B cell (primary cell): ENCODE data around the gene SLC1A2.

ENCODE experiments used
- EZH2 ChIP-seq: IDR thresholded peaks from 2 replicates; pipeline ENCODE4 v1.6.1; 2012; ENCODE audit warnings: borderline replicate concordance, low read depth, mild to moderate bottlenecking, moderate library complexity, low read length; ENCODE audit not compliant: insufficient read depth, poor library complexity, severe bottlenecking
- TF ChIP-seq, protein P1 (sequence below): fragments of 200-600 bp; IDR thresholded peaks from one replicate; pipeline ENCODE4 v1.8.0; 2022; ENCODE audit warnings: antibody characterized with exemption, mild to moderate bottlenecking

DNA sequence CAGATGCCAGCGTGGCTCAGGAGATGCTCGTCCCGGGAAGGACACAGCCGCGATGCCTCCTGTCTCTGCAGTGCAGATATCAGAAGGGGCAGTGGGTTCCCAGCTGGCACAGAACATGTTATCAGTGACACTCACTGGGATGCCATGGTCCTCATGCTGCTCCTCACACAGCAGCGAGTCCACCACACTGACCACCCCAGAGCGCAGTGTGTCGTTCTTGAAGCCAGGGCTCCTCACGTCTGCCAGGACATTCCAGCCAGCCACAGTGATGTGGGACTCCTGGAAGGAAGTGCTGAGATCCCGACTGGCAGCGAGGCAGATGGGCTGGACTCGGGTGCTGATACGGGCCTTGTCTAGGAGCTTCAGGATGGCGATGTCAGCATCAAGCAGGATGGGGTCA, 13.1 kb upstream of the SLC1A2 start:
- TF ChIP-seq, protein P1, sequence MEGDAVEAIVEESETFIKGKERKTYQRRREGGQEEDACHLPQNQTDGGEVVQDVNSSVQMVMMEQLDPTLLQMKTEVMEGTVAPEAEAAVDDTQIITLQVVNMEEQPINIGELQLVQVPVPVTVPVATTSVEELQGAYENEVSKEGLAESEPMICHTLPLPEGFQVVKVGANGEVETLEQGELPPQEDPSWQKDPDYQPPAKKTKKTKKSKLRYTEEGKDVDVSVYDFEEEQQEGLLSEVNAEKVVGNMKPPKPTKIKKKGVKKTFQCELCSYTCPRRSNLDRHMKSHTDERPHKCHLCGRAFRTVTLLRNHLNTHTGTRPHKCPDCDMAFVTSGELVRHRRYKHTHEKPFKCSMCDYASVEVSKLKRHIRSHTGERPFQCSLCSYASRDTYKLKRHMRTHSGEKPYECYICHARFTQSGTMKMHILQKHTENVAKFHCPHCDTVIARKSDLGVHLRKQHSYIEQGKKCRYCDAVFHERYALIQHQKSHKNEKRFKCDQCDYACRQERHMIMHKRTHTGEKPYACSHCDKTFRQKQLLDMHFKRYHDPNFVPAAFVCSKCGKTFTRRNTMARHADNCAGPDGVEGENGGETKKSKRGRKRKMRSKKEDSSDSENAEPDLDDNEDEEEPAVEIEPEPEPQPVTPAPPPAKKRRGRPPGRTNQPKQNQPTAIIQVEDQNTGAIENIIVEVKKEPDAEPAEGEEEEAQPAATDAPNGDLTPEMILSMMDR = no peak
- TF ChIP-seq EZH2 = no peak
